Neural cell (in vitro differentiated cells): ENCODE results near the gene LRRTM3. TPM values are rescaled to one million over a fixed set of nuclear protein-coding genes. Genes with fewer than 3 reads are reported as not detected.

Experiments used
- H2AFZ ChIP-seq: fragments of 200-600, 300-800 bp; sonication (generic), shearing (Covaris generic); 2 replicates; pipeline ENCODE4 v1.6.0; 2014; ENCODE audit warnings: low read depth, mild to moderate bottlenecking, antibody characterized with exemption, low read length, moderate library complexity
- H3F3A ChIP-seq: fragments of 200-600 bp; shearing (Covaris generic); 2 replicates; pipeline ENCODE4 v1.6.1; 2016; ENCODE audit warnings: mild to moderate bottlenecking, moderate library complexity, mixed read lengths, antibody characterized with exemption, low read length; ENCODE audit not compliant: insufficient read depth, poor library complexity, severe bottlenecking
- H3K27ac ChIP-seq: fragments of 200-600, 300-800 bp; sonication (generic), shearing (Covaris generic); 2 replicates; pipeline ENCODE4 v1.5.1; 2014; ENCODE audit warnings: mild to moderate bottlenecking, low read length, moderate library complexity
- H3K27me3 ChIP-seq: fragments of 300-800, 200-600 bp; sonication (generic), shearing (Covaris generic); 2 replicates; pipeline ENCODE4 v1.6.0; 2014; ENCODE audit warnings: mild to moderate bottlenecking, low read depth, low read length, moderate library complexity; ENCODE audit not compliant: insufficient read depth
- H3K36me3 ChIP-seq: fragments of 300-800, 200-600 bp; sonication (generic), shearing (Covaris generic); 2 replicates; pipeline ENCODE4 v1.5.1; 2014; ENCODE audit warnings: mild to moderate bottlenecking, antibody characterized with exemption, low read length, moderate library complexity; ENCODE audit not compliant: insufficient read depth
- H3K4me2 ChIP-seq: fragments of 300-800, 200-600 bp; sonication (generic), shearing (Covaris generic); 2 replicates; pipeline ENCODE4 v1.6.0; 2014; ENCODE audit warnings: mild to moderate bottlenecking, low read length
- H3K4me3 ChIP-seq: fragments of 300-800, 200-600 bp; sonication (generic), shearing (Covaris generic); 2 replicates; pipeline ENCODE4 v1.5.1; 2014; ENCODE audit warnings: mild to moderate bottlenecking, low read length, moderate library complexity
- H3K79me2 ChIP-seq: fragments of 200-600 bp; shearing (Covaris generic); replicated peaks from 2 replicates; pipeline ENCODE4 v1.6.0; 2014; ENCODE audit warnings: mild to moderate bottlenecking, low read length, moderate library complexity; ENCODE audit not compliant: insufficient read depth
- H3K9ac ChIP-seq: fragments of 300-800, 200-600 bp; sonication (generic), shearing (Covaris generic); 2 replicates; pipeline ENCODE4 v1.6.1; 2016; ENCODE audit warnings: mild to moderate bottlenecking, low read length, mixed read lengths
- H3K9me2 ChIP-seq: fragments of 200-600 bp; shearing (Covaris generic); 2 replicates; pipeline ENCODE4 v1.6.1; 2016; ENCODE audit warnings: mild to moderate bottlenecking, low read length, mixed read lengths; ENCODE audit not compliant: insufficient read depth
- H3K9me3 ChIP-seq: fragments of 200-600, 300-800 bp; sonication (generic), shearing (Covaris generic); 2 replicates; pipeline ENCODE4 v1.6.1; 2016; ENCODE audit warnings: mild to moderate bottlenecking, mixed run types, low read length, moderate library complexity, mixed read lengths
- H4K20me1 ChIP-seq: fragments of 200-600 bp; shearing (Covaris generic); 2 replicates; pipeline ENCODE4 v1.6.1; 2016; ENCODE audit warnings: mild to moderate bottlenecking, mixed run types; ENCODE audit not compliant: insufficient read depth
- EP300 ChIP-seq: fragments of 450-650 bp; conservative IDR thresholded peaks from 2 replicates; pipeline ENCODE4 v1.6.1; 2014; ENCODE audit warnings: antibody characterized with exemption, mild to moderate bottlenecking, moderate library complexity; ENCODE audit not compliant: poor library complexity, severe bottlenecking
- EZH2 ChIP-seq: fragments of 200-600, 300-800 bp; shearing (Covaris generic), sonication (generic); IDR thresholded peaks from 2 replicates; pipeline ENCODE4 v1.6.1; 2014; ENCODE audit warnings: antibody characterized with exemption, low read length, borderline replicate concordance, mild to moderate bottlenecking; ENCODE audit not compliant: insufficient read depth, poor library complexity, severe bottlenecking
- MXI1 ChIP-seq: fragments of 450-650 bp; conservative IDR thresholded peaks from 2 replicates; pipeline ENCODE4 v1.6.1; 2014; ENCODE audit warnings: antibody characterized with exemption, mild to moderate bottlenecking; ENCODE audit not compliant: poor library complexity, severe bottlenecking
- POLR2AphosphoS5 ChIP-seq: IDR thresholded peaks from 2 replicates; pipeline ENCODE4 v1.6.1; 2012
- RAD21 ChIP-seq: fragments of 450-650 bp; conservative IDR thresholded peaks from 2 replicates; pipeline ENCODE4 v1.6.1; 2014; ENCODE audit warnings: antibody characterized with exemption, mild to moderate bottlenecking, moderate library complexity
- SMC3 ChIP-seq: fragments of 450-650 bp; conservative IDR thresholded peaks from 2 replicates; pipeline ENCODE4 v1.6.1; 2014; ENCODE audit warnings: antibody characterized with exemption, mild to moderate bottlenecking, moderate library complexity; ENCODE audit not compliant: poor library complexity
- TAF1 ChIP-seq: IDR thresholded peaks from 2 replicates; pipeline ENCODE4 v1.6.1; 2012; ENCODE audit warnings: low read depth
- polyA plus RNA-seq: library from polyadenylated mRNA; depleted of rRNA; stranded (reverse); fragments of >200 nt; gene quantifications from 2 replicates; pipeline ENCODE4 v1.2.3, GENCODE V29; 2014
- TF ChIP-seq, protein P1 (sequence below): IDR thresholded peaks from 2 replicates; pipeline ENCODE4 v1.6.1; 2012; ENCODE audit warnings: borderline replicate concordance
- TF ChIP-seq, protein P2 (sequence below): fragments of 450-650 bp; IDR thresholded peaks from 2 replicates; pipeline ENCODE4 v1.5.1; 2014; ENCODE audit warnings: antibody characterized with exemption, mild to moderate bottlenecking, moderate library complexity; ENCODE audit not compliant: poor library complexity, severe bottlenecking

The LRRTM3 gene
- polyA plus RNA-seq, 1 donor from 2014 or later: 3.2 TPM

DNA sequence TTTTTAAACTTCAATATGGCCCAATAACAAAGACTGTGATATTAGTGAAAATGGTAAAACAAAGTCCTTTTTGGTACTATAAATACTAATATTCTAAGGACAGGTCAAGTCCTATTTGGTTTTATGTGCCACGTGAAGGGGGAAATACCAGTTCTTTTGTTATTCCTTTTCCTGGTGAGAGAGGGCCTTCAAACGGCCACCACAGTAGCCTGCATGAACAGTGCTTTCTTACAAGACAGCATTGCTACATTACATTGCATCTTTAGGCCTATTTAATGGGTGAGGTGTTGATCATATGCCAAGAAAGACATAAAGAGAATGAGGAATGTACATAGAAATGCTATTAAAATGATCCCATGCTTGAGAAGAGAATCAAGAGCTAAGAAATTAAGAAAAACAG is 214.8 kb downstream of the LRRTM3 start:
- H3K9ac ChIP-seq: no peak overlapping the region
- TF ChIP-seq, protein P1, sequence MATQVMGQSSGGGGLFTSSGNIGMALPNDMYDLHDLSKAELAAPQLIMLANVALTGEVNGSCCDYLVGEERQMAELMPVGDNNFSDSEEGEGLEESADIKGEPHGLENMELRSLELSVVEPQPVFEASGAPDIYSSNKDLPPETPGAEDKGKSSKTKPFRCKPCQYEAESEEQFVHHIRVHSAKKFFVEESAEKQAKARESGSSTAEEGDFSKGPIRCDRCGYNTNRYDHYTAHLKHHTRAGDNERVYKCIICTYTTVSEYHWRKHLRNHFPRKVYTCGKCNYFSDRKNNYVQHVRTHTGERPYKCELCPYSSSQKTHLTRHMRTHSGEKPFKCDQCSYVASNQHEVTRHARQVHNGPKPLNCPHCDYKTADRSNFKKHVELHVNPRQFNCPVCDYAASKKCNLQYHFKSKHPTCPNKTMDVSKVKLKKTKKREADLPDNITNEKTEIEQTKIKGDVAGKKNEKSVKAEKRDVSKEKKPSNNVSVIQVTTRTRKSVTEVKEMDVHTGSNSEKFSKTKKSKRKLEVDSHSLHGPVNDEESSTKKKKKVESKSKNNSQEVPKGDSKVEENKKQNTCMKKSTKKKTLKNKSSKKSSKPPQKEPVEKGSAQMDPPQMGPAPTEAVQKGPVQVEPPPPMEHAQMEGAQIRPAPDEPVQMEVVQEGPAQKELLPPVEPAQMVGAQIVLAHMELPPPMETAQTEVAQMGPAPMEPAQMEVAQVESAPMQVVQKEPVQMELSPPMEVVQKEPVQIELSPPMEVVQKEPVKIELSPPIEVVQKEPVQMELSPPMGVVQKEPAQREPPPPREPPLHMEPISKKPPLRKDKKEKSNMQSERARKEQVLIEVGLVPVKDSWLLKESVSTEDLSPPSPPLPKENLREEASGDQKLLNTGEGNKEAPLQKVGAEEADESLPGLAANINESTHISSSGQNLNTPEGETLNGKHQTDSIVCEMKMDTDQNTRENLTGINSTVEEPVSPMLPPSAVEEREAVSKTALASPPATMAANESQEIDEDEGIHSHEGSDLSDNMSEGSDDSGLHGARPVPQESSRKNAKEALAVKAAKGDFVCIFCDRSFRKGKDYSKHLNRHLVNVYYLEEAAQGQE: no peak
- no peak for TF ChIP-seq MXI1
- TF ChIP-seq TAF1: no peak
- TF ChIP-seq EP300: no peak
- TF ChIP-seq SMC3: no peak
- no peak for TF ChIP-seq RAD21
- TF ChIP-seq, protein P2, sequence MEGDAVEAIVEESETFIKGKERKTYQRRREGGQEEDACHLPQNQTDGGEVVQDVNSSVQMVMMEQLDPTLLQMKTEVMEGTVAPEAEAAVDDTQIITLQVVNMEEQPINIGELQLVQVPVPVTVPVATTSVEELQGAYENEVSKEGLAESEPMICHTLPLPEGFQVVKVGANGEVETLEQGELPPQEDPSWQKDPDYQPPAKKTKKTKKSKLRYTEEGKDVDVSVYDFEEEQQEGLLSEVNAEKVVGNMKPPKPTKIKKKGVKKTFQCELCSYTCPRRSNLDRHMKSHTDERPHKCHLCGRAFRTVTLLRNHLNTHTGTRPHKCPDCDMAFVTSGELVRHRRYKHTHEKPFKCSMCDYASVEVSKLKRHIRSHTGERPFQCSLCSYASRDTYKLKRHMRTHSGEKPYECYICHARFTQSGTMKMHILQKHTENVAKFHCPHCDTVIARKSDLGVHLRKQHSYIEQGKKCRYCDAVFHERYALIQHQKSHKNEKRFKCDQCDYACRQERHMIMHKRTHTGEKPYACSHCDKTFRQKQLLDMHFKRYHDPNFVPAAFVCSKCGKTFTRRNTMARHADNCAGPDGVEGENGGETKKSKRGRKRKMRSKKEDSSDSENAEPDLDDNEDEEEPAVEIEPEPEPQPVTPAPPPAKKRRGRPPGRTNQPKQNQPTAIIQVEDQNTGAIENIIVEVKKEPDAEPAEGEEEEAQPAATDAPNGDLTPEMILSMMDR: no peak
- TF ChIP-seq EZH2: no peak
- no peak for TF ChIP-seq POLR2AphosphoS5
- no peaks in the 10 kb centered on the region for H3K9me2 ChIP-seq
- H3K27me3 ChIP-seq: no peaks in the 10 kb centered on the region
- H2AFZ ChIP-seq: peak overlapping the region; percentile 12
- no peaks in the 10 kb centered on the region for H3K36me3 ChIP-seq
- no peaks in the 10 kb centered on the region for H3F3A ChIP-seq
- no peaks in the 10 kb centered on the region for H3K9me3 ChIP-seq
- H3K79me2 ChIP-seq: no peaks in the 10 kb centered on the region
- no peaks in the 10 kb centered on the region for H4K20me1 ChIP-seq
- peak overlapping the region; percentile 9 for H3K27ac ChIP-seq
- no peak overlapping the region for H3K4me2 ChIP-seq
- no peak overlapping the region for H3K4me3 ChIP-seq

DNA sequence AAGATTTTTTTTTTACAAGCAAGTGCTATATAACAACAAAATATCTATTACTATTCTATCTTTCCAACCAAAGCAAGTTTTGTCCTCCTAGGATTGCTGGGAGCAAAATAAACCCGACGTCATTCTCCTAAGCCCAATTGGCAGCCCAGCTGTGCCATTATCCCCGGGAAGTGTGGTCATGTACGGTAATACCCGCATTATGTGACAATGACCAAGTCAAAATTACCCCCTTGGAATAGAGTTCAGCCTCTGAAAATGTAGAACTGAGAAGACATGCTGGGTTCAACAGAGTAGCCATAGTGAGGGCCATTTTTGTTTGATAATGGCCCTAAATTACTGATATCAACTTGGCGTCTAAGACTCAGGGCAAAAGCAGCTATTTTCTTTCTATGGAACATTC is 215.5 kb downstream of the LRRTM3 start:
- TF ChIP-seq RAD21 (no peak), EP300 (peak; percentile 20), POLR2AphosphoS5 (peak; percentile 97), EZH2 (no peak), MXI1 (no peak), TAF1 (no peak)
- TF ChIP-seq, protein P2: no peak
- TF ChIP-seq, protein P1: peak; percentile 70
- H3K27ac ChIP-seq: no peak overlapping the region
- H3K79me2 ChIP-seq: no peaks in the 10 kb centered on the region
- H3K9me3 ChIP-seq: no peaks in the 10 kb centered on the region
- H3K4me3 ChIP-seq: no peak overlapping the region
- H4K20me1 ChIP-seq: no peaks in the 10 kb centered on the region
- H3K4me2 ChIP-seq: no peak overlapping the region
- no peaks in the 10 kb centered on the region for H3K27me3 ChIP-seq
- no peaks in the 10 kb centered on the region for H3F3A ChIP-seq
- H3K9ac ChIP-seq: no peak overlapping the region
- H2AFZ ChIP-seq: no peak overlapping the region
- no peaks in the 10 kb centered on the region for H3K9me2 ChIP-seq
- no peaks in the 10 kb centered on the region for H3K36me3 ChIP-seq
